Cardiac atrium fibroblast (primary cell): ENCODE data around the gene ACSM2B. TPM values are rescaled to one million over a fixed set of nuclear protein-coding genes. Genes with fewer than 3 reads are reported as not detected.

ENCODE experiments used
- total RNA-seq: library from RNA; depleted of rRNA; stranded (reverse); fragments of >200 nt; gene quantifications from 2 replicates; pipeline ENCODE4 v1.2.3, GENCODE V29; 2015

ACSM2B gene
- total RNA-seq = not detected in 2 replicates

GRCh38 chr16:20576145-20576544, at the start of gene ACSM2B:
Gene ACSM2B, minus strand, starts transcription at chr16:20576367. Its CDS starts 11,522 bp downstream, at chr16:20564845.

Other genes with a start within 250 kb of the ACSM2B start
- not detected in 2 replicates for gene GP2, start 248.9 kb downstream of the ACSM2B start, total RNA-seq
- not detected in 2 replicates for gene UMOD, start 223.7 kb downstream of the ACSM2B start, total RNA-seq
- 0.18 TPM in 1 of 2 replicates, not detected in the other for gene PDILT, start 171.6 kb downstream of the ACSM2B start, total RNA-seq
- 6.3 and 6.9 TPM in 2 replicates for gene ACSM5, start 166.8 kb downstream of the ACSM2B start, total RNA-seq
- not detected in 2 replicates for gene ACSM2A, start 124.8 kb downstream of the ACSM2B start, total RNA-seq
- 1.6 TPM in 1 of 2 replicates, not detected in the other for gene ACSM1, start 121.3 kb upstream of the ACSM2B start, total RNA-seq
- 34.2 and 50.4 TPM in 2 replicates for gene THUMPD1, start 165.5 kb upstream of the ACSM2B start, total RNA-seq
- 0.90 and 1.6 TPM in 2 replicates for gene ACSM3, start 187.6 kb upstream of the ACSM2B start, total RNA-seq
- 16.2 and 16.5 TPM in 2 replicates for gene ERI2, start 230.1 kb upstream of the ACSM2B start, total RNA-seq
- gene REXO5, start 230.2 kb upstream of the ACSM2B start, total RNA-seq = 6.0 and 10.7 TPM in 2 replicates